Progenitor cell of endocrine pancreas (in vitro differentiated cells): Measurements from ENCODE around the gene ZNF521. TPM values are rescaled to one million over a fixed set of nuclear protein-coding genes. Genes with fewer than 3 reads are reported as not detected.

Experiments used
- DNase-seq: peaks from one replicate; pipeline ENCODE4 v3.0.0; 2021; ENCODE audit warnings: low spot score; ENCODE audit not compliant: unreplicated experiment
- H3K27ac Mint-ChIP-seq: 2 replicates; pipeline ENCODE4 v1.8.0; 2021; ENCODE audit warnings: mild to moderate bottlenecking, moderate library complexity, mixed read lengths
- H3K27me3 Mint-ChIP-seq: 2 replicates; pipeline ENCODE4 v1.8.0; 2021; ENCODE audit warnings: mixed read lengths
- H3K36me3 Mint-ChIP-seq: 2 replicates; pipeline ENCODE4 v1.8.0; 2022; ENCODE audit warnings: mixed read lengths; ENCODE audit not compliant: insufficient read depth
- H3K4me1 Mint-ChIP-seq: 2 replicates; pipeline ENCODE4 v1.8.0; 2021; ENCODE audit warnings: low read depth, mixed read lengths
- H3K4me3 Mint-ChIP-seq: 2 replicates; pipeline ENCODE4 v1.8.0; 2021; ENCODE audit warnings: low read depth, mild to moderate bottlenecking, moderate library complexity, mixed read lengths
- H3K9me3 Mint-ChIP-seq: 2 replicates; pipeline ENCODE4 v1.8.0; 2021; ENCODE audit warnings: low read depth, mixed read lengths
- CTCF ChIP-seq: fragments of 200-600 bp; sonication (generic); IDR thresholded peaks from one replicate; pipeline ENCODE4 v1.5.0; 2021; ENCODE audit warnings: antibody characterized with exemption, mild to moderate bottlenecking; ENCODE audit not compliant: unreplicated experiment
- total RNA-seq: library from RNA; stranded (reverse); gene quantifications from 2 replicates; pipeline ENCODE4 v1.2.1, GENCODE V29; 2021

The ZNF521 gene
- total RNA-seq, 1 donor from 2014 or later, result 39.1 TPM

- no peak for DNase-seq
- no peak overlapping the region for H3K27ac Mint-ChIP-seq
- H3K27me3 Mint-ChIP-seq, result peaks cover 17% of the 10 kb centered on the region
- H3K9me3 Mint-ChIP-seq, result no peaks in the 10 kb centered on the region
- peaks cover 2% of the 10 kb centered on the region for H3K4me1 Mint-ChIP-seq
- no peaks in the 10 kb centered on the region for H3K36me3 Mint-ChIP-seq
- no peak overlapping the region for H3K4me3 Mint-ChIP-seq
- TF ChIP-seq CTCF, result no peak
Observed at GRCh38 chr18:25100418-25100817, 251.5 kb downstream of the ZNF521 start.

GRCh38 chr18:25099895-25100294 lies 252.1 kb downstream of the ZNF521 start:
- no peak for DNase-seq
- H3K36me3 Mint-ChIP-seq, result no peaks in the 10 kb centered on the region
- H3K4me1 Mint-ChIP-seq, result peaks cover 2% of the 10 kb centered on the region
- no peak overlapping the region for H3K27ac Mint-ChIP-seq
- H3K27me3 Mint-ChIP-seq, result peaks cover 17% of the 10 kb centered on the region
- no peaks in the 10 kb centered on the region for H3K9me3 Mint-ChIP-seq
- no peak overlapping the region for H3K4me3 Mint-ChIP-seq
- no peak for TF ChIP-seq CTCF

- no peaks in the 10 kb centered on the region for H3K36me3 Mint-ChIP-seq
- no peaks in the 10 kb centered on the region for H3K9me3 Mint-ChIP-seq
- H3K4me1 Mint-ChIP-seq, result peaks cover 5% of the 10 kb centered on the region
- no peak overlapping the region for H3K4me3 Mint-ChIP-seq
- no peak overlapping the region for H3K27ac Mint-ChIP-seq
- peaks cover 13% of the 10 kb centered on the region for H3K27me3 Mint-ChIP-seq
- DNase-seq, result no peak
- TF ChIP-seq CTCF, result no peak
Observed at GRCh38 chr18:25097569-25098056, 254.4 kb downstream of the ZNF521 start.

GRCh38 chr18:25097057-25097456 lies 254.9 kb downstream of the ZNF521 start:
- Mint-ChIP-seq H3K9me3 (no peaks in the 10 kb centered on the region), H3K27me3 (peaks cover 13% of the 10 kb centered on the region), H3K4me3 (no peak overlapping the region), H3K36me3 (no peaks in the 10 kb centered on the region), H3K27ac (no peak overlapping the region), H3K4me1 (peaks cover 5% of the 10 kb centered on the region)
- no peak for TF ChIP-seq CTCF
- DNase-seq, result no peak

GRCh38 chr18:25093141-25093540 lies 258.8 kb downstream of the ZNF521 start:
- peaks cover 9% of the 10 kb centered on the region for H3K27me3 Mint-ChIP-seq
- TF ChIP-seq CTCF, result no peak
- no peak overlapping the region for H3K4me3 Mint-ChIP-seq
- H3K4me1 Mint-ChIP-seq, result peaks cover 14% of the 10 kb centered on the region
- H3K27ac Mint-ChIP-seq, result no peak overlapping the region
- H3K9me3 Mint-ChIP-seq, result no peaks in the 10 kb centered on the region
- peaks cover 5% of the 10 kb centered on the region for H3K36me3 Mint-ChIP-seq
- no peak for DNase-seq
